Measurements from ENCODE around the gene SH3GLB2.
A peak's percentile ranks its signal among the peaks of the same experiment; 100 is the strongest.

Gene SH3GLB2

DNA sequence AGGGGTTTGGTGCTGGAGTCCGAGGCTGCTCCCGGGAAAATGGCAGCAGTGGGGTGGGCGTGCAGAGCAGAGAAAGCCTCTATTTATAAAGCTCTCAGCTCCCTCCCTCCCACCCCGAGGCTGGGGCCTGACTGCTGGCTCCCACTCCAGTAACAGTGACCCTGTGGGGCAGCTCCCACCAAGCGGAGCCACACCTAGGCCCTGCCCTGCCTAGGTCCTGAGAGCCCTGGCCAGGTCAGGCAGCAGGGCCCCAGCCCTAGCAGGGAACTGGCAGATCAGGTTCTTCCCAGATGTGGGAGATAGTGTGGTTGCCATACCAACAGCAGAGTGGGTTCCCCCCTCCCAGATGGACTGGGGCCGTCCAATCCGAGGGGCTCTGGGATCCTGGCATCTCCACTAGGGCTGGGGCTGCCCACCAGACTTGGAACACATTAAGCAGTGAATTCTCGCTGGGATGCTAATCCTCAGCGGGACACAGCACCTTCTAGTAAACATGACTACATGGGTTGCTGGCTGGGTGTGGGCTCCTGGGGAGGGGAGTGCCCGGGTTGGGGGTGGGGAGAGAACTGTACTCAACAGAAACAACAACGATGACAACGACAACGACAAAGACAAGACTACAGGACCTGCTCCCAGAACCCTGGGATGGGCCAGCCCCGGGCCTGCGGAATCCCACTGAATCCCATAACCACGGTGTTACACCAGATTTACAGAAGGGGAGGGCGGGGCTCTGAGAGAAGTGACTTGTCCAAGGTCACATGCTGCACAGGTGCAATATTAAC lies 1.5 kb downstream of the SH3GLB2 start:
- no peak for DNase-seq
- in situ Hi-C loops (cut with MboI; ENCODE audit: low pct_unique_long_range_greater_than_20kb, low sequenced_read_pairs) = no loop called here

DNA sequence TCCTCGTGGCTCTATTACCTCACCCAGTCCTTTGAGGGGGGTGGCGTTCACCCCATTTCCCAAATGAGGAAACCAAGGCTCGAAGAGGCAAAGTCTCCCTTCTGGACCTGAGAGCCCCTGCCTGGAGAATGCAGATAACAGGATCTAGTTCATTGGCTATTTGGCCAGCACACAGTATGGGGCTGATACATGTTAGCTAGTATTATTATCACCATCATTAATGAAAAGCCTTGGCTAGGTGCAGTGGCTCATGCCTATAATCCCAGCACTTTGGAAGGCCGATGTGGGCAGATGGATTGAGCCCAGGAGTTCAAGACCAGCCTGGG lies 4.3 kb downstream of the SH3GLB2 start:
- in situ Hi-C loops (cut with MboI; ENCODE audit: low pct_unique_long_range_greater_than_20kb, low sequenced_read_pairs) = no loop called here

DNA sequence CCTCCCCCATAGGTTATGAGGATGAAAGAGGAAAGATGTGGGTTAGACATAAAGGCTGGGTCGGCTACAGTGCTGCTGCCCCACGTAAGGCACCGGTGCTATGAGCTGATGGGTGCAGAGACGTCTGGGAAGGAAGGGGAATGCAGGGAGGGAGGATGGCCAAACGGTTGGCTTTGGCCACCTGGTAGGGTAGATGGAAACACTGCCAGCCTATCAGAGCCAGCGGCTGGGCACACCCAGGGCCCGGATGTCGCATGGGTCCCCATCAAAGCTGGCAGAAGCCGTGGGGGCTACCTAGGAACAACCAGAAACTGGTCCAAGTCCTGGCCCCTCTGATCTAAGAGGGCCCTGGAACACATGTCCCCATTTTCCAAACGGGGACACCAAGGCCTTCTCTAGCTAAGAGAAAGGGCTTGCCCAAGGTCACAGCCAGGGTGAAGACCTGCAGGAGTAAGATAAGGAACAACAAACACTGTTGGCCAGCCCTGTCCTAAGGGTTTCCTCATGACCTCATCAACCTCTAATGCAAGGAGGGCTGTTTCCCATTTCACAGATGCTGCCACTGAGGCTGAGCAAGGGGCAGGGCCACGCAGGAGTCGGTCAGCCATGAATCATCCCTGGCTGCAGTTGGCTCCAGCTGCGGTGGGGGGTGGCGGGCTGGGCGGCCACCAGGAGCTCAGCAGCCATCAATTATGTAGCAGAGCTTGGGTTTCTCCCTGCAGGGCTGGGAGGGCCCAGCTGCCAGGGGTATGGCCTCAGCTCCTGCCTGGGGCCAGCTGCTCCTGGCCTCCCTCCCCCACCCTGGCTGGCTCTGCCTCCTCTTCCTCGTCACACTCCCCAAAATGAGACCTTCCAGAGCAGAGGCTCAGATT lies 4.9 kb downstream of the SH3GLB2 start:
- no peak for DNase-seq
- in situ Hi-C loops (cut with MboI; ENCODE audit: low pct_unique_long_range_greater_than_20kb, low sequenced_read_pairs) = no loop called here

More for the DNA sequence above, 4.3 kb downstream of the SH3GLB2 start:
- DNase-seq = no peak

DNA sequence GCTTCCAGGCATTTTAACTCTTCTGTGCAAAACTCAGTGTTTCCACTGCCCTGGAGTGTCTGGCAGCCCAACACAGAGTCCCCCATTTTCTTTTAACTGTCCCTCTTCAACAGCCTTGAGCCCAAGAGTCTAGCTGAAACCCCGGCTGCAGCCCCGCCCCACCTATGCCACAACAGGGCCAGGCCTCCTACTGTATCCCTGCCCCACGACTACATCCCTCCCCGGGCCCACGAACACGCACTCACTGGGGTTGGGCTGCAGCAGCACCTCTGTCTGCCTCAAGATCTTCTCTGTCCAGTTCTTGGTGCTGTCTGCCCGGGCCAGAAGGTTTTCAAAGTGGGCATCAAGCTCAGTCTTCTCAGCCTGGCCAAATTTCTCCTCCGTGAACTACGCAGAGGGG lies 6.1 kb downstream of the SH3GLB2 start:
- DNase-seq = no peak
- in situ Hi-C loops (cut with MboI; ENCODE audit: low pct_unique_long_range_greater_than_20kb, low sequenced_read_pairs) = no loop called here

DNA sequence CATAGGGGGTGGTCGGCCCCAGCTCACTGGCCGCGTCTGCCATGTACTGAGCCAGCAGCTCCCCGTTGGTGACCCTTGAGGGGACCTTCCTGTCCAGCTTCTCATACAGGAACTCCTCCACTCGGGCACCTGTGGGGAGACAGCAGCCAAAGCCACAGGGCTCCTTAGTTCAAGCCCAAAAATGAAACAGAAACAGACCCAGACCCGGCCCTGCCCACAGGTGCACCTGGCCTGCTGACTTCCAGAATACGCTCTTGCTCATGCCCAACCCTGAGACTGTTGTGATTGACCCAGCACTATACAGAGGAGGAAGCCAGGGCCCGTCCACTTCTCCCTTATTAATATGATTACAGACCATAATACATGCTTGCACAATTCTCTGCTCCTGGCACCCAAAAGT lies 7.0 kb downstream of the SH3GLB2 start:
- no peak for DNase-seq

DNA sequence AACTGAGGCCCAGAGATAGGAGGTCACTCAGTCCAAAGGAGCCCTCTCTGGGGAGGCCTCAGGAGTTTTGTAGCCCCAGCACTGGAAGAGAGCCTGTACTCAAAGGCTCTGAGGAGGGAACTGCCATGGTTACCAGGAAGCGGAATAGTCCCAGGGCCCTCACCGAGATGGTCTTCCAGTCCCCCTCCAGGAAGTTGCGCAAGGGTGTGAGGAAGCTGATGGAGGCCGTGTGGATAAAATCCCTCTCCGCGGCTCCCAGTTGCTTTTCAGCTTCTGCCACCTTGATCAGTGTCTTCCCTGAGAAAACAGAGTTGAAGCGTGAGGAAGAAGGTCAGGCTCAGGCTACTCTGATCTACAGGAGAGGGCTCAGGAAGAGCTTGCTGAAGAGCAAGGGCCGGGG lies 13.5 kb downstream of the SH3GLB2 start:
- peak; percentile 33 for DNase-seq
- in situ Hi-C loops (cut with MboI; ENCODE audit: low pct_unique_long_range_greater_than_20kb, low sequenced_read_pairs) = no loop called here

More for the DNA sequence above, 7.0 kb downstream of the SH3GLB2 start:
- in situ Hi-C loops (cut with MboI; ENCODE audit: low pct_unique_long_range_greater_than_20kb, low sequenced_read_pairs) = no loop called here

DNA sequence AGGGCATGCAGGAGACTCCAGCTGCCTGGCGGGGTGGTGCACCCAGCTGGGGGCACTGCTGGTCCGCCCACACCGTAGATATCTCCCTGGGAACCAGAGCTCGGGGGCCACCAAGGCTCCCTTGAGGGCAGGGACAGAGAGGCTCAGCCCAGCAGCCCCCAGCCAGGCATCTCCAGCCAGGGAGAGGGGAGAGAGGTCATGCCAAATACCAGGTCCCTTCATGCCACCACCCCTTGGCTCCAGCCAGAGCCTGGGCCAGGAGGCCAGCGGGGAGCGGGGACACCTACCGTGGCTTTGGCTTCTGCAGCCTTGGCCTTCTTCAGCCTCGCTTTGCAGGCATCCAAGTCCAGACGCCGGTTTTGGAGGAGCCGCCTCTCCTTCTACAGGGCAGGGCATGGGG lies 14.0 kb downstream of the SH3GLB2 start:
- in situ Hi-C loops (cut with MboI; ENCODE audit: low pct_unique_long_range_greater_than_20kb, low sequenced_read_pairs) = no loop called here
- DNase-seq = no peak

DNA sequence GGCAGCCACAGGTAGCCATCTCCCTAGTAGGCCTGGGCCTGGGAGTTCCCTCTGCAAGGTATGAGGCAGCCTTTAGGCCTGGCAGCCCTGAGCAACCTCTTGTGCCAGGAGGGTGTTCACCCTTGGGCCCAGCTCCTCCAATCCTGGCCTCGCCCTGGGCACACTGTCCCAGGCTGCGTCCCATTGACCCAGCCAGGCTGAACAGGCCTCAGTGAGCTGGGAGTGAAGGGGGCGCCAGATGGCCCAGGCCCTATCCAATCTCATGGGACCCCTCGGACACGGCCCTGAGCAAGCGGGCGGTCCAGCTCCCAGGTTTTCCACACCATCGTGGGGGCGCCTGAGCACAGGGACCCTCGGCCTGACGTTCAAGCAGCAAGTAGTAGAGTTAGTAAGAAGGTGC lies 14.5 kb downstream of the SH3GLB2 start:
- in situ Hi-C loops (cut with MboI; ENCODE audit: low pct_unique_long_range_greater_than_20kb, low sequenced_read_pairs) = no loop called here
- no peak for DNase-seq

DNA sequence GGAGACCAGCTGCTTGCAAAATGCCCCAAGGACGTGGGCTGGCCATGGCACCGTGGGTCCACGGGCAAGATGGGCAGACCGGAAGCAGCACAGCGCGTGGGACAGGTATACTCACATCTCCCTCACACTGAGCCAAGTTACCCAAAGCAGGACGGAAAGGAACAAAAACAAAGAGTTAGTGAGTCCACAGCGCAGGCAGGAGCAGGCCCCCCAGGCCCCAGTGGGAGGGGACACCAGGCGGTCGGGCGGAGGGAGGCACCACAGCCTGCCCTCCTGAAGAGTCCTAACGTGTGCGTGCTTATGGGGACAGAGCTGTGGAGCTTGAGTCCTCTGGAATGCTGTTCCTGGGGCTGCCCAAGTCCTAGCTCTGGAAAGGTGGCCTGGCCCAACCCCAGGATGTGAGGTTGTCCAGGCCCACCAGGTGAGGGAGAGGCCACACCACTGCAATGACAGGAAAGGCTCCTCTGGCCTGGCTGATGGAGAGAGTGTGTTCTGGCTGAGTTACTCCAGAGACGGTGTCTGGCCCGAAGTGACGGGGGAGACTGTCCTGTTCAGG lies 15.2 kb downstream of the SH3GLB2 start:
- DNase-seq = no peak
- in situ Hi-C loops (cut with MboI; ENCODE audit: low pct_unique_long_range_greater_than_20kb, low sequenced_read_pairs) = no loop called here

DNA sequence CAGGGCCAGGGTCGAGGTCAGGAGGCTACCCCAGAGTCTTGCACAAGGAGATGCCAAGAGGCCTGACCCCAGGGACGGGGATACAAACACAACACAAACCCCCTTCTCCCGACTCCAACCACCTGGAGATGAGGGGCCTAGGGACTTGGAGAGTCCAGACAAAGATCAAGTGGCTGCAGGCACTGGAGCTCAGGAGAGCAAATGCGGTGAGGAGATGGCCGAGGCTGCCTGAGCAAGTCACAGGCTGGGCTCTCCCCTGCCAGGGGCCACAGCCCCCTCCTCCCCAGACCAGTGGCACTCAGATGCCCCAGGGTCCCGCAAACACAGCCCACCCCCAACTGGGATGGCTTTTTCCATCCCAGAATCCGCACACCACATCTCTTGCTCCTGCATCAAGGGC lies 15.8 kb downstream of the SH3GLB2 start:
- in situ Hi-C loops (cut with MboI; ENCODE audit: low pct_unique_long_range_greater_than_20kb, low sequenced_read_pairs) = no loop called here

DNA sequence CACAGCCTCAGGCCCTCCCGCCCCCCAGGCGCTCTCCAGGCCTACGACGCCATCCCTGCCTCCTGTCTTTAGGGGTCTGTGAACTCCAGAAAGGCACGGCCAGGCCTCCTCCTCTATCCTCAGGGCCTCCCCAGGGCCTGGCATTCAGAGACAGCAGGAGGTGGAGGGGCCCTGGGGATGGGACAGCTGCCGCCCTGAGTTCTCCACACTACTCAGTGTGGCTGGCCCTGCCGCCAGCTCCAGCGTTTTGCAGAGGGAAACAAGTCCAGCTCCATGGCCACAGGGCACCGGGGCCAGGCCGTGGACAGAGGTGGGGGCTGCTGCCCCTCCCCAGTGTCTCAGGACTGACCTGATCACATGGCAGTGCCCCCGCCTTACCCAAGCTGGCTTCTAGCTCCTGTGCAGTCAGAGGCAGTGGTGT lies 16.4 kb downstream of the SH3GLB2 start:
- in situ Hi-C loops (cut with MboI; ENCODE audit: low pct_unique_long_range_greater_than_20kb, low sequenced_read_pairs) = no loop called here
- DNase-seq = no peak

More for the DNA sequence above, 15.8 kb downstream of the SH3GLB2 start:
- DNase-seq = no peak

DNA sequence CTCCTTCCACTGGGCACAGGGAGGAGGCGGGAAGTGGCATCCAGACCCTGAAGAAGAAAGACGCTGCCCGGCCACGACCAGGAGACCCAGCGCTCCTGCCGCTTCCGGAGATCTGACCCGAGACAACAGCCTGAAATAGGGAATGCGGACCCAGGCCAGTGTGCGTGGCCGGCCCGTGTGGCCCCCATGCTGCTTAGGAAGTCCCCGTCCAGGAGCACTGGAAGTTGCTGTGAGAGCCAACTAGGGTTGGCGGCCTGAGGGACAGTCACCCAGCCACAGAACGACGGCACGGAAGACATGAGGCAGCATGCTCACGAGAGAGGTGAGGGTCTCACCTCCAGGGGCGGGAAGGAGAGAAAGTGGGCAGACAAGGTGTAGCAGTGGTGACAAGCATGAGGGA lies 17.0 kb downstream of the SH3GLB2 start:
- in situ Hi-C loops (cut with MboI; ENCODE audit: low pct_unique_long_range_greater_than_20kb, low sequenced_read_pairs) = no loop called here
- no peak for DNase-seq

DNA sequence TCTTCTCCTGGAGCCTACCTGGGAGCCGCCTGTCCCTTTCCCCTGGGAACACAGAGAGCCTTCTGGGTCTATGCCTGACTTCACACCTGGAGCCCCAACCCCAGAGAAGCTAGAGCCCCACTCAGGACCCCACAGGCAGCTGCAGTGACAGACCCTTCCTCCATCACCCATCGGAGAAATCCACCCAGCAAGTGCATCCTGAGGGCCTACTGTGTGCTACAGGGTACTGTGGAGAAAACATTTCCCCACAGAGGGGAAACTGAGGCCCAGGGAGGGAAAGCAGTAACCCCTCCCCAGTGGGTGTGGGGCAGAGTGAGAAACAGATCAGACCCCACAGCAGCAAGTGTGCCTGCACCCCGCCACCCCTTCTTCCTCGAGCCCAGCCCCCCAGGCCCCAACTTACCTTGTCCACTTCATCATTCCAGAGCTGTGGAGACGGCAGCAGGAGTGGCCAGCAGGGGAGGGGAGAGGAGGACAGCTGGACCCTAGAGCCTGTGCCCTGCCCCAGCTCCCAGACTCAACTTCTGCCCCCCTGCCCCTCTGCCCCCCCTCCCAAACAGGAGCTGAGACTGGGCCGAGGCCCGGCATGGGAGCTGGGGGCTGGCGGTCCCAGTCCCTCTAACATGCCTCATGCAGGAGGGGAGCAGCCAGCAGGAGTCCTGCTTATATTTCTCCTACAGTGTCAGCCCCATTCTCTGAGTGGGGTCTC lies 17.7 kb downstream of the SH3GLB2 start:
- in situ Hi-C loops (cut with MboI; ENCODE audit: low pct_unique_long_range_greater_than_20kb, low sequenced_read_pairs) = no loop called here
- DNase-seq = no peak

DNA sequence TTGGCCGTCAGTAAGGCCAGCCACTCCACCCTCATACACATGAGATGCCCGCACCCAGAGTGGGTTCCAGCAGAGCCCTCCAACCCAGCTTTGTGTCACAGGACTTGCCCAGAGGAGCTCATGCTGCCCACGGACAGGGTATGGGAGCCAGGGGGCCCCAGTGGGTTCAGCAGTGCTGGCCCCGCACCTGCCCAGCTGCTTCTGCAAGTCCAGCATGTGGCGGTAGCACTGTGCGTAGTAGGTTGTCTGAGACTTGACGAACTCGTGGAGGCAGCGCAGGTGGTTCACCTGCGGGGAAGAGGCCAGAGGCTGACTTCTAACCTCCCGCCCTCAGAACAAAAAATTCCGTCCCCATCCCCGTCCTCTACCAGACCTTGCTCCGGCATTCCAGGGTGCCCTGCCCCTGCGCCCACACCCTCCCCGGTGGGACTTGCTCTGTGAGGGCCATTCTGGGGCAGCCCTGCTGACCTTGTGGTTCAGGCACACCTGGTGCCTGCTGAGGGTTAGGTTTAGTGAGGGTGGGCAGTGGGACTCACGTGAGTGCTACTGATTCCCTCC lies 18.5 kb downstream of the SH3GLB2 start:
- DNase-seq = no peak
- in situ Hi-C loops (cut with MboI; ENCODE audit: low pct_unique_long_range_greater_than_20kb, low sequenced_read_pairs) = no loop called here

DNA sequence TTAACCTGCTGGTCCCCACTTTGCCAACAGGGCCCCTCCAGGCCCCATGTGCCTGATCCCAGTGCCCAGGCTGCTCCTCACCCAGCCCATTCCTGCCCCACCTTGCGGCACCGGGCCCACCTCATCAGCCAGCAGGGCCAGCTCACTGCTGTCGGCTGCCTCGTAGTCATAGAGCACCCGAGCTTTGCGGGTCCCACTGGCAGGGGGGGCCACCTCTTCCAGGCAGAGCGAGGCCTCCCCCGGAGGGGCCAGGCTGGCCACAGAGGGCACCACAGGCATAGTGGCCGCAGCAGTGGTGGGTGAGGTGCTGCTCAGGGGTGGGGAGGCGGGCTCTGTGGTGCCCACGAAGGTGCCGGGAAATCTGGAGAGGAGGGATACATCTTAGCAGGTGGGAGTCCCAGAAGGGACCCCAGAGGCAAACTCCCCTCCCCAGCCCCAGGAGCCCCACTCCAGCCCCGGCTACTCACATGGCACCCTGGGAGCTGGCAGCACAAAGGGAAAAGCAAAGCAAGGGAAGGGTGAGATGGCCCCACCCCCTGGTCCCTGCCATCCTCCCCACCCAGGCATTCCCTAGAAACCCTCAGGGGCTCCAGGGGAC lies 19.0 kb downstream of the SH3GLB2 start:
- in situ Hi-C loops (cut with MboI; ENCODE audit: low pct_unique_long_range_greater_than_20kb, low sequenced_read_pairs) = no loop called here
- DNase-seq = no peak

DNA sequence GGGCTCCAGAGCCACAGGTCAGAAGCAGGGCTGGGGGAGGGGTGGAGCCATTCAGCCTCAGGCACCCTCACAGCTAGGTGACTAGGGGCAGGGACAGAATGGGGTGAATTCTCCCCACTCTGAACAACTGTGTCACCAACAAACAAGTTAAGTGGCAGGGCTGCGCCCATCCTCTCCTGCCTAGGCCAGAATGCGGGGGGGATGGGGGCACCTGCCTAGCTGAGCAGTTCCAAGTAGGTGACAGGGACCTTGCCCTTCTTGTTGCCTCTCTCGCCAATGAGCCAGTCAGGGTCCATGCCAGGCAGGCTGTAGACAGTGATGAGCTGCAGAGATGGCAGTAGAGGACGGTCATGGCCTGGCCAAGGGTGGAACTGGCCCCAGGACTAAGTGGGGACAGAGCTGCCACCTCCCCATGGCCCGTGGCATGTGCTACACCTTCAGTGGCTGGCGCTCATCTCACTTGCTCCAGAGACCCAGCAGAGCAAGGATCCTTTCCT lies 19.6 kb downstream of the SH3GLB2 start:
- in situ Hi-C loops (cut with MboI; ENCODE audit: low pct_unique_long_range_greater_than_20kb, low sequenced_read_pairs) = no loop called here
- DNase-seq = no peak

DNA sequence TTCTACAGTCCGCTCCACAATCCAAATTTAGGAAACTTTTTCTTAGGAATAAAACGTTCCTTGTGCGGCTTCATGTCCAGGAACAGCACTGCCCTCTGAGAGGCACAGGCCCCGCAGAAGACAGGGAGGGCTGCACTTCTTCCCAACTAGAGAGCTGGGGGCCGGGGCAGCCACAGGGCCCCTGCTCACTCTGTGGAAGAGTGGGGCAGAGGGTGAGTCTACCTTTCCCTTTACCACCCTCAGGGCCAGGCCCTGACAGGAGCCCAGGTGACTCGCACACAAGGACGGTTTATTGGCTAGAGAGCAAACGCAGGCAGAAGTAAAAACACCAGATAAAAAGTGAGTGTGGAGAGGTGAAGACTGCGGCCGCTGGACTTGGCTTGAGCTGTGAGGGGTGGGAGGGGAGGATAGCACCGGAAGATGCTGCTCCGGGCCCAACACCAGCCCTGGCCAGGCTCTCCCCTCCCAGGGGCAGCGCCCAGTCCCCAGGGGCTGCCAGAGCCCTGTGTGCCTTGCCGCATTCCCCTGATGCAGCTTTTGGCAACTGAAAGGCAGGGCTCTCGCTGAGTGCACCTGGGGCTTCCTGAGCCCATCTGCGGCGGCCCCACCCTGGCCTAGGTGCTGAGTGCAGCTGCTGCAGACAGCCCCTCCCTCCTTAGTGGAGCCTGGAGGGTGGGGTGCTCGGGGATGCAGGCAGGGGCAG lies 20.2 kb downstream of the SH3GLB2 start:
- in situ Hi-C loops (cut with MboI; ENCODE audit: low pct_unique_long_range_greater_than_20kb, low sequenced_read_pairs) = no loop called here
- DNase-seq = no peak

DNA sequence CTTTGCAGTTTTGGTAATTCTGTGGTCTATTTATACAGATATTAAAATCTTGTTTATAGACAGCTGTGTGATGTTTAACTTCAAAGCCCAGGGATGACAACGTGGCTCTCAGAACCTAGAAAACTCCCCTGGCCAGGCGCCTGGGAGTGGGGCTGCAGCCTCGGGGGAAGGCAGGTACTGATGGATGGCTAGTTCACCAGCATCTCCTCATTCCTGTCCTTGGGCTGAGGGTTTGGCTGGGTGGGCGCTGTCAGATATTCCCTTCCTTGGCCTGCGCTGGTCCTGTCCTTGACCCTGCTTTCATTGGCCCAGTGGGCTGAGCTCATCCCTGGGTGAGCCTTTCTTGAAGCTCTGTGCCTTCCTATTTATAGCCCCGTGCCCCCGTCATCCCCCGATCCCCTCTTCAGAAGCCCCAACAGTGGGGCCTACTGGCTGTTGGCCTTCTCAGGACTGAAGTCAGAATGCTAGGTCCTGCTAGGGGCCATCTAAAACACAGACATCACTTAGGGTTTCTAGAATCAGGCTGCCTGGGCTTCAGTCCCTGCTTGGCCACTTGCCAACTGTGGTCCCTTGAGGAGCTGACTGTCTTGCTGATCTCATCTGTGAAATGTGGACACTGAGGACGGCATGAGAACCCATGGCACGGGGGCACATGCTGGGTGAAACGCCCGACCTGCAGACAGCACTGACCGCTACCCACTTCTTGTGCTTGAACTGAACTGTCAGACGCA lies 20.9 kb downstream of the SH3GLB2 start:
- DNase-seq = no peak

More for the DNA sequence above, 20.9 kb downstream of the SH3GLB2 start:
- in situ Hi-C loops (cut with MboI; ENCODE audit: low pct_unique_long_range_greater_than_20kb, low sequenced_read_pairs) = no loop called here

All from KBM-7 (cell line).